HG03060 (cell line): ENCODE results near the gene OGFR.

Source experiments
- ATAC-seq: cut with Tn5 transposase; IDR thresholded peaks from one replicate; pipeline ENCODE4 v1.9.1; 2021; ENCODE audit warnings: low read depth, moderate number of reproducible peaks; ENCODE audit not compliant: unreplicated experiment

The OGFR gene

GRCh38 chr20:62814060-62814708 is 9.5 kb downstream of the OGFR start:
- no peak for ATAC-seq

- no peak for ATAC-seq
Measured at GRCh38 chr20:62814709-62815065, 10.1 kb downstream of the OGFR start.

GRCh38 chr20:62815066-62815991 is 10.7 kb downstream of the OGFR start:
- no peak for ATAC-seq

GRCh38 chr20:62816031-62816883 is 11.6 kb downstream of the OGFR start:
- no peak for ATAC-seq

GRCh38 chr20:62816884-62817873 is 12.5 kb downstream of the OGFR start, which contains the start of gene COL9A3:
TSS of gene COL9A3 (plus strand) at chr20:62817050. CDS start at chr20:62817065, 15 bp downstream.
- ATAC-seq = no peak

GRCh38 chr20:62817975-62818591 is 13.4 kb downstream of the OGFR start:
- ATAC-seq = no peak

GRCh38 chr20:62818592-62819493 is 14.2 kb downstream of the OGFR start:
- ATAC-seq = no peak

- no peak for ATAC-seq
Measured at GRCh38 chr20:62819494-62820174, 15.0 kb downstream of the OGFR start.

- no peak for ATAC-seq
Measured at GRCh38 chr20:62820208-62820961, 15.8 kb downstream of the OGFR start.

GRCh38 chr20:62820962-62821725 is 16.5 kb downstream of the OGFR start:
- ATAC-seq = no peak

GRCh38 chr20:62821726-62822210 is 17.1 kb downstream of the OGFR start:
- ATAC-seq = no peak

- ATAC-seq = no peak
Measured at GRCh38 chr20:62822239-62822787, 17.7 kb downstream of the OGFR start.

GRCh38 chr20:62822788-62823651 is 18.4 kb downstream of the OGFR start:
- no peak for ATAC-seq

GRCh38 chr20:62823688-62824475 is 19.2 kb downstream of the OGFR start:
- ATAC-seq = no peak
